ENCODE results near the gene CDH16.

- TF ChIP-seq CTCF (IDR thresholded peaks at IDR 0.05; ENCODE audit: poor library complexity) = no peak
- TF ChIP-seq EZH2 (IDR thresholded peaks at IDR 0.05; ENCODE audit: borderline replicate concordance) = no peak
- TF ChIP-seq EZH2phosphoT487 (IDR thresholded peaks at IDR 0.05; ENCODE audit: low read depth, severe bottlenecking, unreplicated experiment) = no peak
Measured at GRCh38 chr16:66926961-66927436, 8.3 kb upstream of the CDH16 start.

Measured in hepatocyte (in vitro differentiated cells).